Adrenal gland (tissue), 12 donors: ENCODE data around the gene FHAD1. TPM values are rescaled to one million over a fixed set of nuclear protein-coding genes. Genes with fewer than 3 reads are reported as not detected.

Source experiments
- DNase-seq, 7 donors: peaks; one replicate each; pipeline ENCODE4 v3.0.0-alpha.2; 2019 to 2020
- H3K27ac ChIP-seq, 5 donors: fragments of 200-600 bp; sonication (generic) in 4 of 5; 1 replicate in 3 of 5; 2 replicates in 2 of 5; pipeline versions ENCODE4 v1.5.1 to v1.8.0; 2016 to 2020; ENCODE audit warnings: mild to moderate bottlenecking in 1 of 5
- H3K27me3 ChIP-seq: fragments of 200-600 bp; 2 replicates; pipeline ENCODE4 v1.8.0; 2021
- H3K36me3 ChIP-seq, 2 donors: fragments of 200-600 bp; replicated peaks in 1 of 2; 1 replicate in 1 of 2; 2 replicates in 1 of 2; pipeline versions ENCODE4 v1.5.1 to v1.8.0; 2018 to 2022
- H3K4me1 ChIP-seq, 2 donors: fragments of 200-600 bp; replicated peaks in 1 of 2; 1 replicate in 1 of 2; 2 replicates in 1 of 2; pipeline versions ENCODE4 v1.5.1 to v1.8.0; 2018 to 2021
- H3K4me3 ChIP-seq, 4 donors: fragments of 200-600 bp; sonication (generic) in 3 of 4; one replicate each; pipeline ENCODE4 v1.5.1; 2016 to 2018
- H3K9me3 ChIP-seq, 3 donors: fragments of 200-600 bp; sonication (generic) in 1 of 3; replicated peaks in 1 of 3; 1 replicate in 2 of 3; 2 replicates in 1 of 3; pipeline versions ENCODE4 v1.5.1 to v1.8.0; 2016 to 2021
- CTCF ChIP-seq, 6 experiments: fragments of 450-650 bp in 4 of 6; fragments of 200-600 bp in 2 of 6; sonication (generic) in 1 of 6; IDR thresholded peaks; 1 replicate in 5 of 6; 2 replicates in 1 of 6; pipeline versions ENCODE4 v1.5.1 to v1.8.0; 2016 to 2021; ENCODE audit warnings: antibody characterized with exemption in 6 of 6, mild to moderate bottlenecking in 2 of 6, moderate library complexity in 1 of 6
- POLR2A ChIP-seq, 2 donors: fragments of 450-650 bp; IDR thresholded peaks; one replicate each; pipeline ENCODE4 v1.6.1; 2017; ENCODE audit warnings: antibody characterized with exemption in 2 of 2, mild to moderate bottlenecking in 2 of 2, moderate library complexity in 1 of 2
- WGBS, 4 donors: extraction: QIAGEN DNeasy Blood & Tissue Kit in 2 of 4; methylation state at CpG; one replicate each; pipeline versions ENCODE4 v1.1.5 to v1.1.7; 2013 to 2017; 5-methylcytosine and 5-hydroxymethylcytosine counted together
- intact Hi-C, 2 donors: fragments of 100-400 bp; cut with DNase I; formaldehyde crosslinking; loops; one replicate each; pipeline versions ENCODE4 v1.14.1 to v1.15.0; 2022 to 2023
- polyA plus RNA-seq, 3 donors: library from polyadenylated mRNA; stranded (reverse); fragments of 200-250 nt in 2 of 3; fragments of 350-450 nt in 1 of 3; fragmentation: Illumina TruSeq in 1 of 3; extraction: RNeasy Lipid Tissue Mini Kit (QIAGEN cat#74804) in 1 of 3; gene quantifications; one replicate each; pipeline ENCODE4 v1.2.3, GENCODE V29; 2013 to 2014
- total RNA-seq, 9 donors: library from RNA; depleted of rRNA in 4 of 9; stranded (reverse); fragments of >200 nt in 4 of 9; fragments of 120-200 nt in 1 of 9; fragmentation: NEBNext Ultra II Directional in 1 of 9; extraction: Animal tissue kit (Norgen Biotek cat#: 25700) in 1 of 9; gene quantifications; one replicate each; pipeline versions ENCODE4 v1.1.0 to v1.2.4, GENCODE V29; 2013 to 2023
- donor health status: healthy with polysubstance abuse.
- donor health status: Bipolar disorder and iron deficiency.
- donor health status: DM: yes; HTN: yes; CAD: no.
- donor health status: DM: no; HTN: no; CAD: no.
- donor health status: DM: no; HTN: no; CAD: no.
- donor health status: DM: yes; HTN: yes; CAD: no.

Gene FHAD1
- total and polyA plus RNA-seq, 12 donors: 0.09 to 1.6 (median 0.57) TPM; not detected in 1

DNA sequence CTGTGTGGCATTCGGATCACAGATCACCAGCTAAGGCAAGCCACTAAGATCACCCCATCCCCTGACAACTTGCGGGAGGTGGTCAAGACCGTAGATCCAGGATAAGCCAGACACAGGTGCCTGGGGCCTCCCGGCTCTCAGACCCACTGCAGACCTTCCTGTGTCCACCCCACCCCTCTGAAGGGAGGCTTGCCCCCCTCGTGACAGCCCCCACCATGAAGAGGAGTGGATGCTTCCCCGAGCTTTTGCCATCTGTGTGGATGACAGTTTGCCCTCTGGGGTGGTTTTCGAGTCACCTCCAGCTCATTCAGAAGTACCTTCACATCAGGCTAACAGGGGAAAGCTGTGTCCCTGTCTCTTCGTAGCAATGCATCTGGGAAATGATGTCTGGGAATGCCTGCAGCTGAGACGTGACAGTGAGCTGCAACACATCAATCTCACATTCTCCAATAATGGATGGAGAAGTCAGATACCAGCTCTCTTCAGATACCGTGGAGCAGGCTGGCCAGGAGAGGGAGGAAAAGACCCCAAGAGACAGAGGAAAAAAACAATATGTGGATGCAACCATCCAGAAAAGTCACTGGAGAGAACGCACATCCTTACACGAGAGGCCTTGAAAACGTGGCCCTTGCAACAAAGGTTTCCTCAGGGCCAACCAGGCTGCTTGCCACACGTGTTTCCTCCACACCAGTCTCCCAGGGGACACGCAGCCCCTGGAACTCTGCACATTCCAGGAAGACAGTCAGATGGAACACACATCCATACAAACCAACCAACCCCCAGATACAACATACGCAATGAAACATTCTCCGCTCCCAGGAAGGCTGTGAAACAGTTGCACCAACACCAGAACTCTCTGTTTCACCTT lies 20.4 kb upstream of the FHAD1 start:
- TF ChIP-seq CTCF (IDR thresholded peaks at IDR 0.05): no peak
- TF ChIP-seq POLR2A (IDR thresholded peaks at IDR 0.05): no peak
- WGBS, 4 donors: 68 to 85% (median 76%) methylated on average over 9 to 17 of the region's 17 CpGs

GRCh38 chr1:15229707-15230131 lies 17.3 kb upstream of the FHAD1 start:
- TF ChIP-seq POLR2A (IDR thresholded peaks at IDR 0.05): no peak
- no peak for TF ChIP-seq CTCF (IDR thresholded peaks at IDR 0.05)
- Histone ChIP-seq H3K4me3 (no peak overlapping the region), H3K27ac (no peak overlapping the region), H3K27me3 (no peaks in the 10 kb centered on the region), H3K9me3 (no peaks in the 10 kb centered on the region), H3K4me1 (no peaks in the 10 kb centered on the region), H3K36me3 (no peaks in the 10 kb centered on the region)
- no peak for DNase-seq
- intact Hi-C loops: no loop called here
- 69 to 80% (median 75%) methylated on average over 4 of the region's 4 CpGs for WGBS, 4 donors

More for the DNA sequence above, 20.4 kb upstream of the FHAD1 start:
- no peaks in the 10 kb centered on the region for H3K36me3 ChIP-seq
- intact Hi-C loops: no loop called here
- H3K4me1 ChIP-seq: no peaks in the 10 kb centered on the region
- H3K27me3 ChIP-seq: no peaks in the 10 kb centered on the region
- no peaks in the 10 kb centered on the region for H3K9me3 ChIP-seq
- peak in 1 of 7 donors; percentile 44 for DNase-seq
- no peak overlapping the region for H3K27ac ChIP-seq
- H3K4me3 ChIP-seq: no peak overlapping the region

DNA sequence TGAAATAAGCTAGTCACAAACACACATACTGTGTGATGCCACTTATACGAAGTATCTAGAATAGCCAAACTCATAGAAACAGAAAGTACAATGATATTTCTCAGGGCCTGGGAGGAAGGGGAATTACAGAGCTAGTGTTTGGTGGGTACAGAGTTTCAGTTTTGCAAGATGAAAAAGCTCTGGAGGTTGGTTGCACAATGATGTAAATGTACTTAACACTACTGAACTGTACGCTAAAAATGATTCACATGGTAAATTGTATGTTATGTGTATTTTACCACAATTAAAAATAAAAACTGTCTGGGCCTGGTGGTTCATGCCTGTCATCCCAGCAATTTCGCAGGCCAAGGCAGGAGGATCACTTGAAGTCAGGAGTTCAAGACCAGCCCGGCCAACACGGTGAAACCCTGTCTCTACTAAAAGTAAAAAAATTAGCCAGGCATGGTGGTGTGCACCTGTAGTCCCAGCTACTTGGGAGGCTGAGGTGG lies 15.3 kb upstream of the FHAD1 start:
- no peaks in the 10 kb centered on the region for H3K27me3 ChIP-seq
- H3K36me3 ChIP-seq: no peaks in the 10 kb centered on the region
- no peaks in the 10 kb centered on the region for H3K9me3 ChIP-seq
- no peak overlapping the region for H3K4me3 ChIP-seq
- WGBS, 4 donors: 70 to 84% (median 76%) methylated on average over 5 of the region's 5 CpGs
- H3K4me1 ChIP-seq: no peaks in the 10 kb centered on the region
- TF ChIP-seq CTCF (IDR thresholded peaks at IDR 0.05) (no peak), POLR2A (IDR thresholded peaks at IDR 0.05) (no peak)
- DNase-seq: no peak
- intact Hi-C loops: no loop called here
- no peak overlapping the region for H3K27ac ChIP-seq

DNA sequence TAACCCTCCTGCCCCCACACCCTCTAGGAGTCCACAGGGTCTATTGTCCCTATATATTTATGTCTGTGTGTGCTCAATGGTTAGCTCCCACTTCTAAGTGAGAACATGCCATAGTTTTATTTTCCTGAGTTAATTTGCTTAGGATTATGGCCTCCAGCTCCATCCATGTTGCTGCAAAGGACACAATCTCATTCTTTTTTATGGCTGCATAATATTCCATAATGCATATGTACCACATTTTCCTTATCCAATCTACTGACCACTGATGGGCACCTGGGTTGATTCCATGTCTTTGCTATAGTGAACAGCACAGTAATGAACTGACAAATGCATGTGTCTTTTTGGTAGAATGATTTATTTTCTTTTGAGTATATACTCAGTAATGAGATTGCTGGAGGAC lies 13.3 kb upstream of the FHAD1 start:
- Histone ChIP-seq H3K4me3 (no peak overlapping the region), H3K27ac (no peak overlapping the region), H3K36me3 (no peaks in the 10 kb centered on the region), H3K9me3 (no peaks in the 10 kb centered on the region), H3K27me3 (no peaks in the 10 kb centered on the region), H3K4me1 (no peaks in the 10 kb centered on the region)
- no peak for TF ChIP-seq CTCF (IDR thresholded peaks at IDR 0.05)
- TF ChIP-seq POLR2A (IDR thresholded peaks at IDR 0.05): no peak
- intact Hi-C loops: no loop called here
- no peak for DNase-seq
